ENCODE results near the gene ZNF234. TPM values are rescaled to one million over a fixed set of nuclear protein-coding genes. Genes with fewer than 3 reads are reported as not detected.
"Not testable (repeated sequence)": the region's sequence is repeated elsewhere in the genome, so short reads cannot be mapped to it uniquely, and the experiment has no call there.

ZNF234 gene
- total RNA-seq, 2 donors from 2014 or later = 2.3 to 4.9 TPM

DNA sequence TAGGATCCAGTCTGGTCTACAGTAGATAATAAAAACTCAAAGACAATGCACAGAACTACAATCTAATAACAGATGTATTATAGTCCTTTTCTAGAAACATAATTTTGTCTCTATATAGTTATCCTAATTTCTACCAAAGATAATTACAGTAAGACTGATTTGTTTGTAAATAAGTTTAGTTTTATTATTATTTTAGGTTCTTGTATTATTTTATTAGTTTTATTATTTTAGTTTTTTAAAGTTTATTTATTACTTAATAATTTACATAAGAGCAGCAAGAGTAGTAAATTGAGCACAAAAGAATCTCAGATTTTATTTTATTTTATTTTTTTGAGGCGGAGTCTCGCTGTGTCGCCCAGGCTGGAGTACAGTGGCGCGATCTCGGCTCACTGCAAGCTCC, 48.7 kb downstream of the ZNF234 start:
- 94 to 98% methylated on average over 6 of the region's 6 CpGs for WGBS, 2 donors
- no peak overlapping the region for H3K4me3 ChIP-seq
- ATAC-seq (no peak), DNase-seq (no peak)
- TF ChIP-seq POLR2A (IDR thresholded peaks at IDR 0.05) = no peak
- TF ChIP-seq, protein P1, sequence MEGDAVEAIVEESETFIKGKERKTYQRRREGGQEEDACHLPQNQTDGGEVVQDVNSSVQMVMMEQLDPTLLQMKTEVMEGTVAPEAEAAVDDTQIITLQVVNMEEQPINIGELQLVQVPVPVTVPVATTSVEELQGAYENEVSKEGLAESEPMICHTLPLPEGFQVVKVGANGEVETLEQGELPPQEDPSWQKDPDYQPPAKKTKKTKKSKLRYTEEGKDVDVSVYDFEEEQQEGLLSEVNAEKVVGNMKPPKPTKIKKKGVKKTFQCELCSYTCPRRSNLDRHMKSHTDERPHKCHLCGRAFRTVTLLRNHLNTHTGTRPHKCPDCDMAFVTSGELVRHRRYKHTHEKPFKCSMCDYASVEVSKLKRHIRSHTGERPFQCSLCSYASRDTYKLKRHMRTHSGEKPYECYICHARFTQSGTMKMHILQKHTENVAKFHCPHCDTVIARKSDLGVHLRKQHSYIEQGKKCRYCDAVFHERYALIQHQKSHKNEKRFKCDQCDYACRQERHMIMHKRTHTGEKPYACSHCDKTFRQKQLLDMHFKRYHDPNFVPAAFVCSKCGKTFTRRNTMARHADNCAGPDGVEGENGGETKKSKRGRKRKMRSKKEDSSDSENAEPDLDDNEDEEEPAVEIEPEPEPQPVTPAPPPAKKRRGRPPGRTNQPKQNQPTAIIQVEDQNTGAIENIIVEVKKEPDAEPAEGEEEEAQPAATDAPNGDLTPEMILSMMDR (IDR thresholded peaks at IDR 0.05) = no peak
- H3K36me3 ChIP-seq (replicated peaks in 1 of 2; ENCODE audit: insufficient read depth in 1 of 2, low read depth in 2 of 2) = no peaks in the 10 kb centered on the region
- peaks cover 0 to 27% (median 0%) of the 10 kb centered on the region in 3 donors for H3K9me3 ChIP-seq
- H3K27me3 ChIP-seq = no peaks in the 10 kb centered on the region
- H3K4me1 ChIP-seq = no peaks in the 10 kb centered on the region
- intact Hi-C loops (cut with DNase I) = no loop called here
- H3K27ac ChIP-seq = no peak overlapping the region

DNA sequence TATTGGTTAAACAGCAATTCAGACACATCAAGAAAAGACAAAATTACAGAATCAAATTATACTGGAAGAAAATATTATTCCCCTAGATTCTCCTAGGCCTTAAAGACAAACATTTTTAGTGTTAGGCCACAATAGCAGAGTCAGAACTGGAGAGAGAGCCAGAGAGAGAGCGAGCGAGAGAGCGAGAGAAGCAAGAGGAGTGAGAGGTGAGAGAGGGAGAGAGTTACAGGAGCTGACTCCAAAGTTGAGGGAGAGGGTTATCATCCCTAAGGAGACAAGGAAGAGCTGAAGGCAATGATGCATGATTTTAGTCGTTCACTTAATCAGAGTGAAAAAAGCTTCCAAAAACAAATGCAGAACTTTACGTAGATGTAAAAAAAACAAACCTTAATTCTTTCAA, 50.8 kb downstream of the ZNF234 start:
- intact Hi-C loops (cut with DNase I) = no loop called here
- Histone ChIP-seq H3K27ac (no peak overlapping the region), H3K36me3 (replicated peaks in 1 of 2; ENCODE audit: insufficient read depth in 1 of 2, low read depth in 2 of 2) (no peaks in the 10 kb centered on the region), H3K27me3 (no peaks in the 10 kb centered on the region), H3K4me1 (no peaks in the 10 kb centered on the region), H3K4me3 (no peak overlapping the region), H3K9me3 (peaks cover 0 to 27% (median 0%) of the 10 kb centered on the region in 3 donors)
- WGBS, 2 donors = 56 to 77% methylated on average over 5 of the region's 5 CpGs
- ATAC-seq (no peak), DNase-seq (no peak)
- no peak for TF ChIP-seq POLR2A (IDR thresholded peaks at IDR 0.05)

DNA sequence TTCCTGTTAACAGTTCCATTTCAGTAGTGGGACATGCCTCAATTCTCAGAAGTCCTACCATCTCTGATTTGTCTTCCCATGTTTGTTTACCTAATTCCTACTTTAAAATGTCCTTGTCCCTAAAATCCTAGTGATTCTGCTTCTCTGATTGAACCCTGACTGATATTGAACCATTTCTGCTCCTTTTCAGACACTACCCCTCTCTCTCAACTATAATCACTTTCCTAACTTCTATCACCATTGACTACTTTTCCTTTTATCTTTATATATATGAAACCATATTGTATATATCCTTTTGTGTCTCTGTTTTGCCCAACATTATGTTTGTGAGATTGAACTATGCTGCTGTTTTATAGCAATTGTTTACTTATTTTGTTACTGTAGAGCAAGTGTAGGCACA, 55.4 kb downstream of the ZNF234 start:
- no peaks in the 10 kb centered on the region for H3K4me1 ChIP-seq
- TF ChIP-seq POLR2A (IDR thresholded peaks at IDR 0.05) = no peak
- TF ChIP-seq, protein P1 (IDR thresholded peaks at IDR 0.05) = no peak
- H3K4me3 ChIP-seq = no peak overlapping the region
- H3K27me3 ChIP-seq = no peaks in the 10 kb centered on the region
- ATAC-seq (no peak), DNase-seq (no peak)
- peaks cover 0 to 9% (median 0%) of the 10 kb centered on the region in 3 donors for H3K9me3 ChIP-seq
- intact Hi-C loops (cut with DNase I) = no loop called here
- no peaks in the 10 kb centered on the region for H3K36me3 ChIP-seq (replicated peaks in 1 of 2; ENCODE audit: insufficient read depth in 1 of 2, low read depth in 2 of 2)
- H3K27ac ChIP-seq = no peak overlapping the region

DNA sequence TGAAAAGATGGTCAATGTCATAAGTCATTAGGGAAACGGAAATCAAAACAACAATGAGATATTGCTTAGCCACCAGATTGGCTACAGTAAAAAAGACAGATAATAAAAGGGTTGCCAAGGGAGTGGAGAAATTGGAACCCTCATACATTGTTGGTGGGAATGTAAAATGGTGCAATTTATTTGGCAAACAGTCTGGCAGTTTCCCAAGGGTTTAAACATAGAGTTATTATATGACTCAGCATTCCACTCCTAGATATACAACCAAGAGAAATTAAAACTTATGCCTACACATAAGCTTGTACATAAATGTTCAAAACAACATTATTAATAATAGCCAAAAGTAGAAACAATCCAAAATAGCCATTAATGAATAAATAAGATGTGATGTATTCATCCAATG, 61.1 kb downstream of the ZNF234 start:
- Histone ChIP-seq H3K9me3 (peaks cover 0 to 10% (median 0%) of the 10 kb centered on the region in 3 donors), H3K4me1 (peaks cover 3% of the 10 kb centered on the region), H3K27me3 (no peaks in the 10 kb centered on the region), H3K27ac (no peak overlapping the region), H3K4me3 (no peak overlapping the region), H3K36me3 (replicated peaks in 1 of 2; ENCODE audit: insufficient read depth in 1 of 2, low read depth in 2 of 2) (no peaks in the 10 kb centered on the region)
- intact Hi-C loops (cut with DNase I) = no loop called here
- no peak for ATAC-seq
- WGBS, 2 donors = 50 to 74% methylated on average over 1 of the region's 1 CpG
- TF ChIP-seq, protein P1 (IDR thresholded peaks at IDR 0.05) = no peak
- TF ChIP-seq POLR2A (IDR thresholded peaks at IDR 0.05) = no peak
- no peak for DNase-seq

DNA sequence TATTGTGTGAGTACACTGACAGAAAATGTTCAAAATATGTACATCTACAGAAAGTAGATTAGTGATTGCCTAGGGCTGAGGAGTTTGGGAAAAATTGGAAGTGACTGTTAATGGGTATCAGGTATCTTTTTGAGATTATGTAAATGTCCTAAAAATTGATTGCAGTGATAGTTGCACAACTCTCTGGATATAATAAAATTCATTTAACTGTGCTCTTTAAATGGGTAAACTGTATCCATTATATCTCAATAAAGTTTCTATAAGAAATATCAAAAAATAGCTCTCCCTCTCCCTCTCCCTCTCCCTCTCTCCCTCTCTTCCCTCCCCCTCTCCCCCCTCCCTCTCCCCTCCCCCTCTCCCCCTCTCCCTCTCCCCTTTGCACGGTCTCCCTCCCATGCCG, 61.6 kb downstream of the ZNF234 start:
- Histone ChIP-seq H3K27me3 (no peaks in the 10 kb centered on the region), H3K4me3 (no peak overlapping the region), H3K9me3 (peaks cover 0 to 10% (median 0%) of the 10 kb centered on the region in 3 donors), H3K27ac (no peak overlapping the region), H3K4me1 (peaks cover 7% of the 10 kb centered on the region), H3K36me3 (replicated peaks in 1 of 2; ENCODE audit: insufficient read depth in 1 of 2, low read depth in 2 of 2) (no peaks in the 10 kb centered on the region)
- ATAC-seq (no peak), DNase-seq (no peak)
- no peak for TF ChIP-seq POLR2A (IDR thresholded peaks at IDR 0.05)
- TF ChIP-seq, protein P1 (IDR thresholded peaks at IDR 0.05) = no peak
- intact Hi-C loops (cut with DNase I) = no loop called here
- WGBS, 2 donors = 87 to 88% methylated on average over 2 of the region's 2 CpGs

DNA sequence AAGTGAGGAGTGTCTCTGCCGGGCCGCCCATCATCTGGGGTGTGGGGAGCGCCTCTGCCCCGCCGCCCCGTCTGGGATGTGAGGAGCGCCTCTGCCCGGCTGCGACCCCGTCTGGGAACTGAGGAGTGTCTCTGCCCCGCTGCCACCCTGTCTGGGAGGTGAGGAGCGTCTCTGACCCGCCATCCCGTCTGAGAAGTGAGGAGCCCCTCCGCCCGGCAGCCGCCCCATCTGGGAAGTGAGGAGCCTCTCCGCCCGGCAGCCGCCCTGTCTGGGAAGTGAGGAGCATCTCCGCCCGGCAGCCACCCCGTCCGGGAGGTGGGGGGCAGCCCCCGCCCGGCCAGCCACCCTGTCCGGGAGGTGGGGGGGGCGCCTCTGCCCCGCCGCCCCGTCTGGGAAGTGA, 62.5 kb downstream of the ZNF234 start:
- ATAC-seq; H3K4me1 ChIP-seq; intact Hi-C loops (cut with DNase I); H3K9me3 ChIP-seq; H3K27ac ChIP-seq; H3K4me3 ChIP-seq; DNase-seq; H3K27me3 ChIP-seq; H3K36me3 ChIP-seq (replicated peaks in 1 of 2; ENCODE audit: insufficient read depth in 1 of 2, low read depth in 2 of 2): not testable (repeated sequence)
- WGBS, 2 donors = 89 to 94% methylated on average over 5 to 19 of the region's 31 CpGs

All from body of pancreas (tissue), 4 donors.